WTC11 (cell line): ENCODE data around the gene NDUFAF2. TPM values are rescaled to one million over a fixed set of nuclear protein-coding genes. Genes with fewer than 3 reads are reported as not detected.

ENCODE experiments used
- ATAC-seq: fragments of 200-7000 bp; cut with Tn5 transposase; 2 replicates; pipeline ENCODE4 v1.10.0; 2021; ENCODE audit warnings: mild to moderate bottlenecking, moderate library complexity
- CTCF ChIA-PET: fragments of 300-600 bp; sonication (Branson Sonifier 250); formaldehyde crosslinking; loops from one replicate; lab custom pipeline; 2021; ENCODE audit warnings: antibody characterized with exemption; lab: Charles Lee
- POLR2A ChIA-PET: fragments of 350-600 bp; sonication (Branson Sonifier 250); formaldehyde crosslinking; loops from one replicate; lab custom pipeline; 2021; ENCODE audit warnings: antibody characterized with exemption; lab: Charles Lee
- DNase-seq: peaks from one replicate; pipeline ENCODE4 v3.0.0; 2021; ENCODE audit warnings: low spot score
- H3K27ac Mint-ChIP-seq: 2 replicates; pipeline ENCODE4 v1.8.0; 2021; ENCODE audit warnings: mixed read lengths
- H3K27me3 Mint-ChIP-seq: 2 replicates; pipeline ENCODE4 v1.8.0; 2021; ENCODE audit warnings: low read depth, mild to moderate bottlenecking, moderate library complexity, mixed read lengths
- H3K36me3 Mint-ChIP-seq: 2 replicates; pipeline ENCODE4 v1.8.0; 2021; ENCODE audit warnings: mixed read lengths
- H3K4me1 Mint-ChIP-seq: 2 replicates; pipeline ENCODE4 v1.8.0; 2022; ENCODE audit warnings: mixed read lengths
- H3K4me3 Mint-ChIP-seq: 2 replicates; pipeline ENCODE4 v1.8.0; 2021; ENCODE audit warnings: mild to moderate bottlenecking, moderate library complexity, mixed read lengths
- H3K9me3 Mint-ChIP-seq: 2 replicates; pipeline ENCODE4 v1.8.0; 2021; ENCODE audit warnings: mixed read lengths
- ARID4B ChIP-seq: sonication (generic); formaldehyde crosslinking; IDR thresholded peaks from 2 replicates; pipeline ENCODE4 v1.8.0; 2023; ENCODE audit warnings: missing genetic modification reagents, mild to moderate bottlenecking, borderline replicate concordance
- CTCF ChIP-seq: fragments of 200-600 bp; IDR thresholded peaks from 2 replicates; pipeline ENCODE4 v1.8.0; 2022; ENCODE audit warnings: antibody characterized with exemption
- E2F5 ChIP-seq: sonication (generic); formaldehyde crosslinking; IDR thresholded peaks from 2 replicates; pipeline ENCODE4 v1.8.1; 2022; ENCODE audit warnings: mild to moderate bottlenecking, moderate library complexity, missing genetic modification reagents
- EMX1 ChIP-seq: fragments of 250-450 bp; sonication (Bioruptor Pico); IDR thresholded peaks from 2 replicates; pipeline ENCODE4 v1.8.0; 2021; ENCODE audit warnings: mild to moderate bottlenecking
- FOXP4 ChIP-seq: sonication (generic); formaldehyde crosslinking; IDR thresholded peaks from 2 replicates; pipeline ENCODE4 v1.8.0; 2022; ENCODE audit warnings: mild to moderate bottlenecking, missing genetic modification reagents
- HMGA2 ChIP-seq: fragments of 250-450 bp; sonication (Bioruptor Pico); IDR thresholded peaks from 2 replicates; pipeline ENCODE4 v1.4.0; 2021; ENCODE audit warnings: mild to moderate bottlenecking, moderate library complexity
- MXD4 ChIP-seq: fragments of 250-450 bp; sonication (Bioruptor Pico); IDR thresholded peaks from 2 replicates; pipeline ENCODE4 v1.8.0; 2021; ENCODE audit warnings: mild to moderate bottlenecking, moderate library complexity, borderline replicate concordance
- NR1H2 ChIP-seq: sonication (generic); formaldehyde crosslinking; IDR thresholded peaks from 2 replicates; pipeline ENCODE4 v1.9.0; 2021; ENCODE audit warnings: mild to moderate bottlenecking, moderate library complexity, missing genetic modification reagents
- OVOL2 ChIP-seq: fragments of 250-450 bp; sonication (Bioruptor Pico); IDR thresholded peaks from 2 replicates; pipeline ENCODE4 v1.9.0; 2021; ENCODE audit warnings: mild to moderate bottlenecking, borderline replicate concordance
- PREB ChIP-seq: sonication (generic); formaldehyde crosslinking; IDR thresholded peaks from 2 replicates; pipeline ENCODE4 v1.8.1; 2022; ENCODE audit warnings: mild to moderate bottlenecking, missing genetic modification reagents, moderate library complexity, borderline replicate concordance
- RELA ChIP-seq: sonication (generic); formaldehyde crosslinking; IDR thresholded peaks from 2 replicates; pipeline ENCODE4 v1.8.1; 2022; ENCODE audit warnings: missing genetic modification reagents, mild to moderate bottlenecking, borderline replicate concordance
- RORB ChIP-seq: fragments of 250-450 bp; sonication (Bioruptor Pico); IDR thresholded peaks from 2 replicates; pipeline ENCODE4 v1.9.0; 2021; ENCODE audit warnings: mild to moderate bottlenecking
- SMAD3 ChIP-seq: sonication (generic); formaldehyde crosslinking; IDR thresholded peaks from 2 replicates; pipeline ENCODE4 v1.8.0; 2022; ENCODE audit warnings: missing genetic modification reagents, mild to moderate bottlenecking, borderline replicate concordance
- SMAD4 ChIP-seq: sonication (generic); formaldehyde crosslinking; IDR thresholded peaks from 2 replicates; pipeline ENCODE4 v1.8.0; 2022; ENCODE audit warnings: mild to moderate bottlenecking, missing genetic modification reagents
- TEAD4 ChIP-seq: sonication (generic); formaldehyde crosslinking; IDR thresholded peaks from 2 replicates; pipeline ENCODE4 v1.8.0; 2022; ENCODE audit warnings: mild to moderate bottlenecking, missing genetic modification reagents
- USF2 ChIP-seq: sonication (generic); formaldehyde crosslinking; IDR thresholded peaks from 2 replicates; pipeline ENCODE4 v1.8.1; 2023; ENCODE audit warnings: mild to moderate bottlenecking, missing genetic modification reagents, moderate library complexity
- ZNF232 ChIP-seq: sonication (generic); formaldehyde crosslinking; IDR thresholded peaks from 2 replicates; pipeline ENCODE4 v1.8.0; 2022; ENCODE audit warnings: mild to moderate bottlenecking, missing genetic modification reagents
- ZNF263 ChIP-seq: sonication (generic); formaldehyde crosslinking; IDR thresholded peaks from 2 replicates; pipeline ENCODE4 v1.8.1; 2022; ENCODE audit warnings: low read depth, mild to moderate bottlenecking, moderate library complexity, missing genetic modification reagents
- ZNF416 ChIP-seq: fragments of 250-450 bp; sonication (Bioruptor Pico); IDR thresholded peaks from 2 replicates; pipeline ENCODE4 v1.9.0; 2021; ENCODE audit warnings: mild to moderate bottlenecking, inconsistent platforms
- ZNF423 ChIP-seq: fragments of 250-450 bp; sonication (Bioruptor Pico); IDR thresholded peaks from 2 replicates; pipeline ENCODE4 v2.1.2; 2022; ENCODE audit warnings: mild to moderate bottlenecking, moderate library complexity
- total RNA-seq: library from RNA; stranded (reverse); gene quantifications from 3 replicates; pipeline ENCODE4 v1.2.3, GENCODE V29; 2021

NDUFAF2 gene
- total RNA-seq, 1 experiment from 2014 or later: 42.0 TPM

GRCh38 chr5:61053937-61054336 is 108.9 kb downstream of the NDUFAF2 start:
- no peak overlapping the region for H3K27ac Mint-ChIP-seq
- H3K4me3 Mint-ChIP-seq: no peak overlapping the region
- H3K4me1 Mint-ChIP-seq: peaks cover 29% of the 10 kb centered on the region
- no peaks in the 10 kb centered on the region for H3K9me3 Mint-ChIP-seq
- ATAC-seq (no peak), DNase-seq (no peak)
- CTCF ChIA-PET: interaction anchor here (0.9 kb wide), 1 partner anchor 304 kb away, joined by 3 read pairs; no protein-coding TSS in a partner anchor
- H3K36me3 Mint-ChIP-seq: no peaks in the 10 kb centered on the region
- POLR2A ChIA-PET: no interaction called here
- no peaks in the 10 kb centered on the region for H3K27me3 Mint-ChIP-seq
- no peak for TF ChIP-seq EMX1 (CRISPR knock-in tag)
- TF ChIP-seq SMAD3: no peak
- no peak for TF ChIP-seq ZNF423
- no peak for TF ChIP-seq RORB (CRISPR knock-in tag)
- TF ChIP-seq ZNF416 (CRISPR knock-in tag): no peak
- TF ChIP-seq ARID4B (CRISPR knock-in tag): no peak
- TF ChIP-seq HMGA2 (CRISPR knock-in tag): no peak
- no peak for TF ChIP-seq E2F5 (CRISPR knock-in tag)
- TF ChIP-seq MXD4 (CRISPR knock-in tag): no peak
- TF ChIP-seq SMAD4: no peak
- no peak for TF ChIP-seq NR1H2 (CRISPR knock-in tag)
- TF ChIP-seq TEAD4: no peak
- no peak for TF ChIP-seq OVOL2 (CRISPR knock-in tag)
- TF ChIP-seq USF2 (CRISPR knock-in tag): no peak
- TF ChIP-seq PREB (CRISPR knock-in tag): no peak
- TF ChIP-seq RELA (CRISPR knock-in tag): no peak
- no peak for TF ChIP-seq ZNF263 (CRISPR knock-in tag)
- TF ChIP-seq ZNF232: no peak

GRCh38 chr5:61055434-61056006 is 110.5 kb downstream of the NDUFAF2 start:
- peak; percentile 82 for ATAC-seq
- Mint-ChIP-seq H3K4me1 (peaks cover 24% of the 10 kb centered on the region), H3K4me3 (no peak overlapping the region), H3K9me3 (no peaks in the 10 kb centered on the region), H3K36me3 (no peaks in the 10 kb centered on the region), H3K27me3 (no peaks in the 10 kb centered on the region), H3K27ac (no peak overlapping the region)
- TF ChIP-seq CTCF (peak; percentile 42; the same call in 1 of the 2 replicates), FOXP4 (CRISPR knock-in tag) (no peak)
- DNase-seq: no peak
- ChIA-PET CTCF (interaction anchor here (0.6 to 1.2 kb wide), 2 partner anchors 565 to 603 kb away, joined by 3 to 4 read pairs; no protein-coding TSS in a partner anchor), POLR2A (no interaction called here)
